NCI-H187 (cell line): ENCODE data around the gene RNF14.

Experiments used
- DNase-seq, 2 experiments: peaks; one replicate each; lab custom pipeline; 2025; lab: John Stamatoyannopoulos, UW

RNF14 gene

GRCh38 chr5:141978389-141978788 lies 9.5 kb downstream of the RNF14 start:
- no peak for DNase-seq

DNA sequence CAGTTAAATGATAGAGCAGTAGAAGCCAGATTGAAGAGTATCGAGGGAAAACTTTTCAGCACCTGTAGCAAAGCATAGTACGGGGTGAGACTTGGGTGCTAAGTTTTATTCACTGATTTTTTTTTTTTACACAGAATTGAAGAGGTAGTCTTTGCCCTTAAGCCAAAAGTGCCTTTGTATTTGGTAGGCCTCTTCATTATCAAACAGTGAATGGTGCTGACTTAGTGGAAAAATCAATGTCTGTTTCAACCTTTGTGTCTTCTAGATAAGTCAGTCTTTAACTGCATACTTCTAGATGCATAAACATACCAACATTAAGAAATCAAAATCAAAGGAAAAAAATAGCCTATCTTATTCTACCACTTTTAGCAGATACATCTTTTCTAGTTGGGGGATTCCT lies 13.7 kb downstream of the RNF14 start:
- no peak for DNase-seq

- DNase-seq, result no peak
These were observed 17.2 kb downstream of the RNF14 start for GRCh38 chr5:141986072-141986471.

GRCh38 chr5:141989720-141990119 lies 20.8 kb downstream of the RNF14 start:
- no peak for DNase-seq

- peak in 1 of 2 experiments; percentile 8 for DNase-seq
These were observed 23.6 kb downstream of the RNF14 start for GRCh38 chr5:141992349-141992963.

DNA sequence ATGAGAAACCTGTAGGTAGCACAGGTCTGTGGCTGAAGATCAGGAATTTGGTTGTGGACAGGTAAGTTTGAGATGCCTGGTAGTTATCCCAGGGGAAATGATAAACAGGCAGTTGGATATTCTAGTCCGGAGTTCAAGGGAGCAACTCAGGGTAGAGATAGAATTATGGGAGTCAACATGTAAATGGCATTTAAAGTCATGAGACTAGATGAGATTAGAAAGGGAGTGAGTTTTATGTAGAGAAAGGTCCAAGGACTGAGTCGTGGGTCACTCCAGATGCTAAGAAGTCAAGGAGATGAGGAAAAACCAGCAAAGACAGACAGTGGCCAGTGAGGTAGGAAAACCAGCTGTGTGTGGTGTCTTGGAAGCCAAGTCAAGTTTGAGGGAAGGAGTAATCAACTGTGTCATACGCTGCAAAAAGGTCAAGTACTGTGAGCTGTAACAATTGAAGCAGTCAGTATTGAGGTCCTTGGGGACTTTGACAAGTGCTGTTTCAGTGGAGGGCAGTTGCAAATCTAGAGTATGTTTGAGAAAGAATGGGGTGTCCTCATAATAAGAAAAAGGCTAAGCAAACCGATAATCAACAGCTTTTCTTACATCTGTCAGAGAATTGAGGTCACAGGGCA lies 25.7 kb downstream of the RNF14 start:
- no peak for DNase-seq

- DNase-seq, result no peak
These were observed 26.8 kb downstream of the RNF14 start for GRCh38 chr5:141995656-141996055.

DNA sequence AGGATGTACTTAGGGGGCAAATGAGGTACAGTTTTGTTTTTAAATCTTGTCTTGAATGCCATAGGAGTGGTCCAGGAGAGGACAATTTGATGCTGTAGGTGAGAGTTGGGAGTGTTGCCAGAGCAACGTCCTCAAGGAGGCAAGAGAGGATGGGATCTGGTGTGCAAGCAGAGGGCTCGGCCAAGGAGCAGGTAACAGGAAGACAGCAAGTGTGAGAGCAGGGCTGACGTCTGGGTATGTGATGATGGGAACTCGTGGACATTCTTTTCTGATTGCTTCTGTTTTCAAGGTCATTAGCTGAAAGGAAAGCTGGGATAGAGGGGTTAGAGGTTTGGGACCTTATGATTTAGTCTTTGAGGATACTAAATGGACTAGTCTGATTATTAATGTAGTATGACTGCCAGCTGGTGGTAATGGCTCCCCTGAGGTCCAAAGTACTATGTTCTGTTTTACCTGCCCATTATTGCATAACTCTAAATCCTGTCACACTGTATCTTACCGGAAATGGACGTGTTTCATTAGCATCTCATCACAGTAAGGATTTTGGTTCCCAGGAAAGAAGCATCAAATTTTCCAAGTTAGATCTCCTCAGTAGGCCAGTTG lies 28.6 kb downstream of the RNF14 start:
- no peak for DNase-seq

DNA sequence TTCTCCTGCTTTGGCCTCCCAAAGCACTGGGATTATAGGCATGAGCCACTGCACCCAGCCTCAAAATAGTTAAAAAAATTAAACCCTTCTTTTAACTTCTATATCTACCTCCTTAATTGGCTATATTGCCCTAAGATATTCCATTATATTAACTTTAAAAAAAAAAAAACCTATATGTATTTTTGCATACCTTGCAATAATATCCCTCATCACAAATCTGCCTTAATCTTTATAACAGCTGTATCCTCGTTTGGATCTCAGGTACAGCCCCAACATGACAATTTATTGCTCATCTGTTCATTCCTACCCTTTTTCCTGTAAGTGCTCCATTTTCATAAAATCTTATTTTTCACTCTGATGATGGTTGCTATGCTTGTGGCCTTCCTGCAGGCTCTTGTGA lies 31.3 kb downstream of the RNF14 start:
- DNase-seq, result no peak

DNA sequence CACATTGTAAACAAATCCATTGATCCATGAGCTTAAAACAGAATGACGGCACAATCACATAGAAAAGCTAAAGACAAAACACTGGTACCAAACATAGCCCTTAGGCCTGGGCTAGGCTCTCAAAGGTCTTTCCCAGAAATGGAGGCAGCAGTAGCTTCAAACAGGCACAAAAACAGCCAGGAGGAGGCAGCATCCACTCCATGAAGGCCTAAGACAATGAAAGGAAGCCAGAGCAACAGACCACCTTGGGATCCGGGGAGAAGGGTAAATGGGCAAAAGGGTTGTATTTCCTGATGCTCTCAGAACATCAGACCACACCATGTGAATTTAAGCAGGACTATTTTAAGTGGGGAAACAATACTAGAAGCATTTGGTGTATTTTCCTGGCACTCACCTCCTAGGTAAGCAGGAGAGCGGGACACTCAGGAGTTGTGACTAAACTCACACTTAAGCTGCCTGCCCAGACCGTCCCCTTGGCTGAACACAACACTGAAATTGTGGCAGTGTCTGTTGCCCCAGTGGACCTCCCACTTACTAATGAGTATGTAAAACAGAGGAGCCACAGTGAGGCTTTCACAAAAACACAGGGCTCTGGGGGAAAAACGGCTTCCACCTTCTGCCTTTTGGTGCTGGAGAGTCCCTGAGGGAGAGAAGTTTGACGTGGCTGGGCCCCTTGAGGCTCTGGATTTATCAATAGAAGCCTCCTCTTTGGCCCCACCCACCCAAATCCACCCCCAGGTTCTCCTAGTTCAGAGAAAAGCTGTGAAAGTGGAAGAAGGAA lies 32.0 kb downstream of the RNF14 start:
- no peak for DNase-seq

- no peak for DNase-seq
These were observed 34.4 kb downstream of the RNF14 start for GRCh38 chr5:142003266-142003800.

DNA sequence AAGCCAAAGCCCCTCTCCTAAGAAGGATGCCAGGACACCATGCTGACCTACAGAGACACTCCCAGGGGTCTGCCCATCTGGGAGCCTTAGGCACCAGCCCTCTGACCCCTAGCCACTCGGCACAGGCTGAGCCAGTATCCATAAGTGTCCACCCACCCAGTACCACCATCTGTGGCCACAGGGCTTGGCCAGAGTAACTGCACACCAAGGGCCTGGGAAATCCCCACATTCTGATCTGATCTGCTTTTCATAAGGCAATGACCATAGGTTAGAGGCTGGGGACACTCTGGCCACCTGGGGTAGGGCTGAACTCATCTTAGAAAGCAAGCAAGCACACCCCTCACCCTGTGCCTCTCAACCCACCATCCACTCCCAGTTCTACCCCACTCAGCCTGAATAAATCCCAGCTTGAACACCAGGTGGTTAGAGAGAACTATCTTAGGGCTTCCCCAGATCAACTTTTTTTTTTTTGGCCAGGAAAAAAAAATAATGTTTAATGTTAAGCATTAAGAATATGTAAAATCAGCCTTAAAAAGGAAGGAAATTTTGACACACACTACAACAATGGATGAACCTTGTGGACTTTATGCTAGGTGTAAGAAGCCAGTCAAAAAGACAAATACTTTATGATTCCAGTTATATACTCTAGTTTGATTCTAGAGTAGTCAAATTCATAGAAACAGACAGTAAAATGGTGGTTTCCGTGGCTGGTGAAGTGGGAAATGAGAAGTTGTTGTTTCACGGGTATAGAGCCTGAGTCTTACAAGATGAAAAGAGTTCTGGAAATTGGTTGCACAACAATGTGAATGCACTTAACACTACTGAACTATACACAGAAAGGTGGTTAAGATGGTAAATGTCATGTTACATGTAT lies 37.7 kb downstream of the RNF14 start:
- no peak for DNase-seq

DNA sequence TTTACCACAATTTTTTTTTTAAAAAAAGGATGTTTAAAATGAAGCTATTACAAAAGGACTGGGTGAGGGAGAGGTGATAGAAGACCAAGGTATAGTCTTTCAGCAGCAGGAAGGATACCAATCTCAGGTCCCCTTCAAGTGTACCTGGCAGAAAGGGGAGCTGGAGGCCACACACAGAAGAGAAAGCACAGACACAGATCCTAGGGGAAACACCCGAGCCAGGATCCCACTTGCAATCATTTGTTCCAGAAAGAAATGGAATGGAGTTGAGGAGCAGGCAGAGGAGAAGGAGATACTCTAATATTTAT lies 38.3 kb downstream of the RNF14 start:
- no peak for DNase-seq

DNA sequence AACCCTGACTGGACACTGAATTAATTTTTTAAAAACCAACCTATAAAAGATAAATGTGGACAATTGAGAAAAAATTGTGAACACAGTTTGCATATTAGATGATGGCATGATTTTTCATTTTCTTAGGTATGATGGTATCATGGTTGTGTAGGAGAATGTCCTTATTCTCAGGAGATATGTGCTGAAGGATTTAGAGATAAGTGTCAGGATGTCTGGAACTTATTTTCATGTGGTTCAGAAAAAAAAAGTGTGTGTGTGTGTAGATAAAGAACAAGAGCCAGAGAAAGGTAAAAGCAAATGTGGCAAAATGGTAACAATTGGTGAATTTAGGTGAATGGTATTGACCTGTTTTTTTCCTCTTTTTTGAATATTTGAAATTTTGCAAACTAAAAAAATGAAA lies 39.9 kb downstream of the RNF14 start:
- no peak for DNase-seq

GRCh38 chr5:142009886-142010285 lies 41.0 kb downstream of the RNF14 start:
- no peak for DNase-seq

GRCh38 chr5:142011572-142012185 lies 42.8 kb downstream of the RNF14 start:
- DNase-seq, result no peak

- DNase-seq, result peak in 1 of 2 experiments; percentile 26
These were observed 43.4 kb downstream of the RNF14 start for GRCh38 chr5:142012186-142012785.

- DNase-seq, result peak in 1 of 2 experiments; percentile 22
These were observed 44.0 kb downstream of the RNF14 start, which contains the start of gene GNPDA1 for GRCh38 chr5:142012792-142013388. Gene GNPDA1, minus strand, starts transcription at chr5:142013027. Its CDS starts 992 bp downstream, at chr5:142012035.

- no peak for DNase-seq
These were observed 45.0 kb downstream of the RNF14 start for GRCh38 chr5:142013734-142014521.
